Kasumi-1 (cell line): ENCODE results near the gene UBAC2.
"Not testable (repeated sequence)": the region's sequence is repeated elsewhere in the genome, so short reads cannot be mapped to it uniquely, and the experiment has no call there.

Experiments
- DNase-seq, 2 experiments: peaks; one replicate each; lab custom pipeline; 2025; lab: John Stamatoyannopoulos, UW

Gene UBAC2

DNA sequence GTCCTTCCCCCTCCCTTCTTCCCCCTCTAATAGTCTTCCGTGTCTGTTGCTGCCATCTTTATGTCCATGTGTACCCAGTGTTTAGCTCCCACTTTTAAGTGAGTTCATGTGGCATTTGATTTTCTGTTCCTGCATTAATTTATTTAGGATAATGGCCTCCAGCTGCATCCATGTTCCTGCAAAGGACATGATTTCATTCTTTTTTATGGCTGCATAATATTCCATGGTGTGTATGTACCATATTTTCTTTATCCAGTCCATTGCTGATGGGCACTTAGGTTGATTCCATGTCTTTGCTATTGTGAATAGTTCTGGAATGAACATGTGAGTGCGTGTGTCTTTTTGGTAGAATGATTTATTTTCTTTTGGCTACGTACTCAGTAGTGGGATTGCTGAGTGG lies 48.5 kb downstream of the UBAC2 start:
- not testable (repeated sequence) for DNase-seq

DNA sequence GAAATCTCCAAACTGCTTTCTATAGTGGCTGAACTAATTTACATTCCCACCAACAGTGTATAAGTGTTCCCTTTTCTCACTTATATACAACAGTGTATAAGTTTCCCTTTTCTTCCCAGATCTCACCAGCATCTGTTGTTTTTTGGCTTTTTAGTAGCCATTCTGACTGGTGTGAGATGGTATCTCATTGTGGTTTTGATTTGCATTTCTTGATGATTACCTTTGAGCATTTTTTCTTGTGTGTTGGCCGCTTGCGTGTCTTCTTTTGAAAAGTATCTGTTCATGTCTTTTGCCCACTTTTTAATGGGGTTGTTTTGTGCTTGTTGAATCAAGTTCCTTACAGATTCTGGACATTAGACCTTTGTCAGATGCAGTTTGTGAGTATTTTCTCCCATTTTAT lies 49.0 kb downstream of the UBAC2 start:
- not testable (repeated sequence) for DNase-seq

DNA sequence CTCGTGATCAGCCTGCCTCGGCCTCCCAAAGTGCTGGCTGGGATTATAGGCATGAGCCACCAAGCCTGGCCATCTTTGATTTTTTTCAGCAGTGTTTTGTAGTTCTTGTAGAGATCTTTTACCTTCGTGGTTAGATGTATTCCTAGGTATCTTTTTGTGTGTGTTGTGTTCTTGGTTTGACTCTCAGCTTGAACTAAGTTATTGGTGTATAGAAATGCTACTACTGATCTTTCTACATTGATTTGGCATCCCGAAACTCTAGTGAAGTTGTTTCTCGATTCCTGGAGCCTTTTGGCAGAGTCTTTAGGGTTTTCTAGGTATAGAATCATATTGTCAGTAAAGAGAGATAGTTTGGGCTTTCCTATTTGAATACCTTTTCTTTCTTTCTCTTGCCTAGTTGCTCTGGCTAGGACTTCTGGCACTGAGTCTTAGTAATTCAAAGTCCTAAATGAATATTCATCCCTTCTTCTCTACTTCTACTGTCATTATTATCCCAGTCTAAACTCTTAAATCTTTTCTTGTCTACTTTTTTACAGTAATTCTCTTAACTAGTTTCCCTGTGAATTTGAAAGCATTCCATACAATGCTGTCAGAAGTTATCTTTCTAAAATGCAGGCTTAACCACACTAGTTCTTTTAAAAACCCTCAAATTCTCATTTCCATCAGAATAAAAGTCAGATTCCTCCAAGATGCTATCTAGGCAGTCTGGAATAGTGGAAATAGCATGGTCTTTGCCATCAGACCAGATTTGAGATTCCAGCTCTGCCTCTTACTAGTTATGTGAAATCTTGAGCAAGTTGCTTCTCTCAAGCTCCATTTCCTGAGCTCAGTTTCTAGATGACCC lies 50.5 kb downstream of the UBAC2 start:
- no peak for DNase-seq

DNA sequence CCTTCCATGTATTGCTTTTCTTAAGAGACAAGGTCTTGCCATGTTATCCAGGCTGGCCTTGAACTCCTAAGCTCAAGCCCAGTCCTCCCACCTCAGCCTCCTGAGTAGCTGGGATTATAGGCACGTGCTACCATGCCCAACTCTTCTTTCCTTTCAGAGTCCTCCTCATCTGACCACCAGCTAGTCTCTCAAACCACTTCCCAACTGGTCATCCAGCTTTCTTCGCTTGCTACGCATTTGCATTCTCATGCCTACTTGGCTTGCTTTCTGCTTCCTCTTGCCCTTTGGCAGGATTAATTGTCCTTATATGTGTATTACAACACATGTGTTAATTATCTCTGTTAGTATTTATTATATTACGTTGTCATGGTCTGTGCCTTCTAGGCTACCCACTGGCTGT lies 51.3 kb downstream of the UBAC2 start:
- no peak for DNase-seq

DNA sequence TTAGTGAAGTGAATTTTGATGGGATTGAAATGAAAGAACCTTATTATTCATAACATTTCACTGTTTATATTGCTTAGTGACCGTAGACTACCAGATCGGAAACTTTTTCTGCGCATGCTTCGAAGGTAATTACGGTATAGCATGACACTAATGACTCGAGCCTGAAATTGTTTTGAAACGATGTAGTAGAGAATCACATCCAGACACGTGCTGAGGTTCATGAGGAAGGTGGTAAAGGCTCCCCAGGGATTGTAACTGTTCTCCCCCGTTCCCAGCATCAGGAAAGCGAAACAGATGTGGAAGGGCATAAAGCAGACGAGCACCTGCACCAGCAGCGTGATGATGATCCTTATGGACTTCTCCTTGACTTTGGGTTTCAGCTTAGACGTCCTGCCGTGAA lies 54.2 kb downstream of the UBAC2 start:
- no peak for DNase-seq

DNA sequence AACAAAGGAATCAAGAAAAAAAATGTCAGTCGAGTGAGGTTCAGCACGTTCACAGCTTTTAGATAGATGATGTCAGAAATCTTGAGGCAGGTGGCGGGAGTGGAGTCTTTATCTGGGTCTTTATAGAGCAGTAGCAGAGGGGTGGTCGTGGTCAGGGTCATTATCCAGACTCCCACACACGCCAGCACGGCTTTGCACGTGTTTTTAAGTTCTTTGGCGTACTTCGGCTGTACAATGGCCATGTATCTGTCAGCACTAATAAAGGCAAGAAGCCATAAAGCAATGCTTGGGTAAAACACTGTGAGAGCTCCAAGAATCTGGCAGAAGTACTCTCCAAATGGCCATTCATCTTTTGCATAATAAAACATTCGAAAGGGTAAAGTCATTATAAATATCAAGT lies 54.6 kb downstream of the UBAC2 start:
- no peak for DNase-seq

DNA sequence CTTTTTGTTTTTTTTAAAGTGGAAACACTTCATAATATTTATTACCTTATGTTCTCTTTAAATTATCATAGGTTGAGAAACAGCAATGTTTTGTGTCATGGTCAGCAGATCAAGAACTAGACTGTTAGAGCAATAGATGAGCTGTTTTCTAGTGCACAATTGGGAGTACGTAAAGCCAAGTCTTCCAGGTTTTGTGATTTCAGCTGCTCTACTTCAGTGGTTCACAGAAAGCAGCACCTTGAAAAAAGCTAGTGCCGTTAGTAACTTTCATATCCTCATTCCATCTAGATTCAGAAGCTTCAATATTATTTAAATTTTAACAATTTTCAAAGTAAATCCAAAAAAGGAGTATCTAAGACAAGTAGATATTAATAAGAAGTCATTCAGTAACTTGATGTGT lies 55.6 kb downstream of the UBAC2 start:
- no peak for DNase-seq

DNA sequence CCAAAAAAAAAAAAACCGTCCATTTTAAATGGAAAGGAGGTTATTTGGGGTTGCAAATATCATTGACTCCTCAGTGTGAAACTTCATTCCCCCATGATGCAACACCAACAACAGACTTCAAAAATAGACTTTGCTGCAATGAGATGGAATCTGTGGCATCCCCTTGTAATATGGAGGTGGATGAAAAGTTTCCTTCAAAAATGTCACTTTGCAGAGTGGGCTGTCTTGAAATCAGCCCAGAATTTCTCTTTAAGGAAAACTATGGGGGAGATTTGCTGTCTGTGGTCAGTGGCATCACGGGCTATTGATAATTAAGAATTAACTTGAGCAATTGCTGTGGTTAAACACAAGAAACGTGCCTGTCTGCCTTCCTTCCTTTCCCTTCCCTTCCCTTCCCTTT lies 56.1 kb downstream of the UBAC2 start:
- no peak for DNase-seq

DNA sequence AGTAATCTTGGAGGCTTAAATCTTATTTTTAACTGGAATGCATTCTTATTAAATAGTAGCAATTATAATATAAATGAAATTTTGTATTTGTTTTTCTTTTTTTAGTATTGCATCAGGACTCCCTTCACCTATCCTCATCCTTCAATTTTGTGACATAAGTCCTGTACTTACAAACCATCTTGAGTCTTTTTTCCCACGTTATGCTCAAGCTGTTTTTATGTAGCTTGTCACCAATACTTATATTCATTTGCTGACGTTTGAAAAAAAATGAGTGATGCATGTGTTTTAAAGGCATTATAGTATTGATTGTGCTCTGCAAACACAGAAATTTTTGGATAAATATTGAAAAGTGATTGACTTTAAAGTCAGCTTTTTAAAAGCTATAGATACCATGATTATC lies 56.6 kb downstream of the UBAC2 start:
- no peak for DNase-seq

DNA sequence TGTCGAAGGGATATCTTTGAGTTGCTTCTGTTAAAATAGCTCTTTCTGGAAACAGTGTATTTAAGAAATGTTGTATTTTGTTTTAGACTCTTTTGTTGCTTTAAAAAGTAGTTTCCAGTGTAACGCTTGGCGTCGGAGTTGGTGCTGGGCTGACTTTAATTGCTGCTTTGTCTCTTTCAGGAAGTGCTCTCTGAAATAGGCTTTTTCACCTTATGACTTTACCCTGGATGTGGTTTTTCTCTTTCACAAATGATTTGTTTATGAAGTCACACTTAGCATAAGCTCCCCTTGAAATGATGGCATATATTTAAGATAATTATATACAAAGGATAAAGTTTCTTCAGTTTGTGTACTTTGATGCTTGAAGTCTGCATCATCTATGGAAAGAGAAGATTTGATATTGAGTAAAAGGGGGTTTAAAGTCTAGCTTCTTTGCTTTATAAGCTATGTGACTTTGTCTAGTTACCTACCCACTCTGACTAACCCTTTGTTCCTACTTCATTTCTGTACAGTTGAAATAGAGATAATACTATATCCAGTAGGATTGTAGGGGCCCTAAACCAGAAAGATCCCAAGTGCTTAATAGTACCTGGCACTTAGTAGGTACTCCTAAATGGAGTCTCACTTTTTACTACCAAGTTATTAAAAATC lies 57.7 kb downstream of the UBAC2 start, which contains the start of gene GPR18:
TSS of gene GPR18 (minus strand) at position 170 of the 651 bp plus-strand sequence. CDS start 2,507 bp downstream, outside the sequence.
- DNase-seq = no peak

DNA sequence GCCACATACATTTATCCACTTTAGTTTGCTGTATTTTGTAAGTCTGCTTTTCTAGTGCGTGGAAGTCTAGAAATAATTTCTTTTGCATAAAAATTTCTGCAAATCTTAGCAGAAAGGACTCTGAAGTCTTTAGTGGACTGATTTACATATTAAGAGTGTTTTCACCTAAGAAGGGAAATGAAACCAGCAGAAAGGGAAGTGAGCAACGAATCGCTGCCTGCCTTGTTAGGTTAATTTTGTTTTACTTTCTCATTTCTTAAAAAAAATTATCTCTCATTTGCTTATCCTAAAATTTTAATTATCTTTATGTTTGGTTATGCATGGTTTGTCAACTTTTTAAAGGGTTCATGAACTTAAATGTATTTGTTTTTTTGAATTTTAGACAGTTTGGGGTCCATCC lies 58.3 kb downstream of the UBAC2 start:
- peak in 1 of 2 experiments; percentile 39 for DNase-seq

DNA sequence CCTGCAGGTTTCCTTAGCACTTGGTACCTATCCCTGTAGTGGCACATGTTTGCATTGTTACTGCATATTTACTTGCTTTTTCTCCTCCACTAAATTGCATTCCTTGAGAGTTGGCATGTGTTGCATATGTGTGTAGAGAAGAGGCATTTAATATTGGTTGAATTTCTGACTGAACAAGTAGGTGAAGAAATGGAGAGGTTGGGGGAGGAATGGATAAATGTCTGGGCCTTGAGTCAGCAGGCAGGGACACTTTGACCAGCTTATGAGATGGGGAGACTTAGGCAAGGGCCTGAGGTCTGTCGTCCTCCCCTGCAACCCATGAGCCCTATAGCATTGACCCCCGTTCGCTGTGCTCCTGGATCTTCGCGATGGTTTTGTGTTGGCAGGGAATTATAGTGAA lies 59.6 kb downstream of the UBAC2 start:
- DNase-seq = no peak

DNA sequence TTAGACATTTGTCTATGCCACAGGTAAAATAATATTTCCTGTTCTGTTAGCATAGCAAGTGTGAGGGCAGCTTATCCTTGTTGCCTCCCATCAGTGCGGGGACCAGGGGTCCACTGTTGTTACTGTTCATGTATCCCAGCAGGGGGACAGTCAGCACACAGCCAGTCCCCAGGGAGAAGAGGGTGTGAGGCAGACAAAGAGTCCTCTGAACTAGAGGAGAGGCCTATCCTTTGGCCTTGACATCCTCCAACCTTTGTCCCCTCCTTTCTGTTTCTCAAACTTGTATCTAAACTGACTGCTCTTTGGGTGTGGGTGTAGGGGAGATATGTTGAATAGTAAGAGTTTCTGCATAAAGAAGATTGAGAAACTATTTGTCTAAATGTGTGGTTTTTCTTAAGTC lies 60.4 kb downstream of the UBAC2 start:
- no peak for DNase-seq

DNA sequence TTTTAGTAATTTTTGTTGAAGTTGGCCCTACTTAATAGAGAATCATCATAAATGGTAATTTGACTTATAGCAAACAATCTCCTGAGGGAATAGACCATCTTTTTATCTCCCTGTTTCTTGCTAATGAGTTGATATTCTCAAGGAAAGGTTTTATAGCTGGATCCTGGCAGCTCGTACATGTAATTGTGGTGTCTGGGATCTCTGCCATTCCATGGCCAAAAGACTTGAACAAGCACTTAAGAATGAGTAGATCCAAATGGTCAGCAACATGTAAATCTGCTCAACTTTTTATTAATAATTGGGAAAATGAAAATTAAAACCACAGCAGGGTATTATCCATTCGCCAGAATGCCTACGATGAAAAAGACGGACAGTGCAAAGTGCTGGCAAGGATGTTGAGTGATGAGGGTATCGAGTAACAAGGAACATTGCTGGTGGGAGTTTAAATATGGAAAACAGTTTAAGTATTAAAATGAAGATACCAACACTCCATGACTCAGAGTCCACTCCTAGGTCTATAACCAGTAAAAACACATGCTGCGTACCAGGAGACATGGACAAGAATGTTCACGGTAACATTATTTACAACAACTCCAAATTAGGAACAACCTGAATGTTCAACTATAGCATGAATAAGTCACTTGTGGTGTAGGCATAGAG lies 62.6 kb downstream of the UBAC2 start:
- no peak for DNase-seq

DNA sequence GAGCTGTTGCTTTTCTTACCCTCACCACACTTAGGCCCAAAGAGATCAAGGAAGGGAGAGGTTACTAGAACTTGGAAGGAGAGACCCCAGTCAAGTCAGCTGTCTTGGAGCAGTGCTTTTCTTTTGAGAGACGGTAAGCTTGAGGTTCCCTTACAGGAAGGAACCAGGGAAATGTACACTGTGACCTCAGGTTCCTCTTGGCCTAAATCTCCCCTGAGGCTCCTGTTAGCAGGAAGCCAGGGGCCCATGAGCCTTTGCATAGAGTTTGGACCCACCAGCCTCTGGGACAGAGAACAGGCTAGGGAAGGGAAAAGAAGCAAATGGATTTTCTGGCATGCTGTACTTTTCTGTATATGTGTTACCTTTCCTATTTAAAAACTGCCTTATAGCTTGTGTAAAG lies 63.4 kb downstream of the UBAC2 start:
- peak; percentile 55 to 65 for DNase-seq

DNA sequence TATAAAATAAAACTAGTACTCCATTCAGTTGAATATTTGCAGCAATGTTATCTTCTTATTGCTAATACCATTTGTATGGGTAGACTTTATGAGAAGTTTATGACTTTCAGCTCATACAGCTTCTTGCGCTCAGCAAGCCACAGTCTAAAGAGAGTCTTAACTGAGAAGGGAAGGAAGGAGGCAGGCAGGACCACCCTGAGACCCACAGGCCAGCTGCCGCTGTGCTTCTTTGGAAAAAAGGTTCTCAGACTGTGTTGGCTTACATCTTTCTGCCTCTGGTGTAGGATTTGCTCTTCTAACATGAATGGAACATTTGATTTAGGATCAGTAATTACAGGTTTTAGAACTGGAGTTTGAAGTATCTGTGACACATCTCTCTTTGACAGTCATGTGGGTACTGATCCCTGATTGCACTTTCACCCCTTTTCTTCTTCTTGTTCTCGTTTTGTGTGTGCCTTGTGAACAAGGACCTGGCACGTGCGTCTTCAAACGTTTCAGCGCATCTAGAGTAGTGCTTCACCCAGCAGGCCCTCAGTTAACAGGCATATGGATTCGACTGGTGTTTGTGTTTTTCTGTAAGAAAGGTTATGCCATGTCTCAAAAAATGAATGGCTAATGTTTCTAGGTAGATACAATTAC lies 64.6 kb downstream of the UBAC2 start:
- no peak for DNase-seq

DNA sequence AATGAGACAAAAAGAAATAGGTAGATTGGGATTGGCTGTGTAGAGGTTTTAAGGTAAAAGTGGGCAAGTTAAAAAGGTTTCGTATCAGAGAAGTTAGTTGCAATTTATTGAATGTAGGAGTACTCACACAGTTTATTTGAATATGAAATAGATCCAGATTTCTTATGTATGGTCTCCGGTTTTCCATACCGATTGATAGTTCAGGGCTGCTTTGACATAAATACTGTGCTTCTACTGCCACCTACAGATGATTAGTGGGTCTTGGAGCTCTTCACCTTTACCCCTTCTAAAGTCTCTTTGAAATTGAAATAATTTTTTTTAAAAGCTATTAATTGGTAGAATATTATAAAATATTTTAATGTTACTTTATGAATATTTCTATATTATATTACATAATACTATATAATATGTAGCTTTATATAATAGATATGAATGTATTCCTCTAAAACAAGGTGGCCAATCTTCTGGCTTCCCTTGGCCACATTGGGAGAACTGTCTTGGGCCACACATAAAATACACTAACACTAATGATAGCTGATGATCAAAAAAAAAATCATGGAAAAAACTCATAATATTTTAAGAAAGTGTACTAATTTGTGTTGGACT lies 65.3 kb downstream of the UBAC2 start:
- peak; percentile 65 to 84 for DNase-seq

DNA sequence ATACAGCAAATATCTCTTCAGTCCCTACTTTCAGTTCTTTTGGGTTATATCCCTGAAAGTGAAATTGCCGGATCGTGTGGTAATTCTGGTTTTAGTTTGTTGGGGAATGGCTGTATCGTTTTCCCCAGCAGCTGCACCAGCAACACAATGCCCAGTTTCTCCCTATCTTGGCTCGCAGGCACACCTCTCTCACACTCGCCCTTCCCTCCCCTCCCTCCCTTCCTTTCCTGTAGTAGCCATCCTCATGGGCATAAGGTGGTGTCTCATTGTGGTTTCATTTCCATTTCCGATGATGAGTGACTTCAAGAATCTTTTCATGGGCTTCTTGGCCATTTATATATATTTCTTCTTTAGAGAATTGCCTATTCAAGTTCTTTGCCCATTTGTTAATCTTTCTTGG lies 66.2 kb downstream of the UBAC2 start:
- DNase-seq = no peak

DNA sequence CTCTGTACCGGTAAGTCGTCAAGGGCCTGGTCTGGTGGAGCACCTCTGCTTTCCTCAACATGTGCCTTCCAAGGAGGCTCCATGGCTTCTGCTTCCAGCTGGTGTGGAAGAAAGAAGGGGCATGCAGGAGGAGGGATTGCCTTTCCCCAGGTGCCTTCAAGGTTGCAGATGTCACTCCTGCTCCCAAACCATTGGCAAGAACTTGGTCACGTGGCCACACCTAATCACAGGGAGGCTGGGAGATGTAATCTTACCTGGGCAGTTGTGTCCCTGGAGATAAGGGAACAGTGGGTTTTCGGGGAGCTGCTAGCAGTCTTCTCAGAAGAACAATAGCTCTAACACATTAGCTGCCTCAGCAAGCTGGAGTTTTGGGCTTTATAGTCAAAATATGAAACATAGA lies 67.3 kb downstream of the UBAC2 start:
- no peak for DNase-seq

DNA sequence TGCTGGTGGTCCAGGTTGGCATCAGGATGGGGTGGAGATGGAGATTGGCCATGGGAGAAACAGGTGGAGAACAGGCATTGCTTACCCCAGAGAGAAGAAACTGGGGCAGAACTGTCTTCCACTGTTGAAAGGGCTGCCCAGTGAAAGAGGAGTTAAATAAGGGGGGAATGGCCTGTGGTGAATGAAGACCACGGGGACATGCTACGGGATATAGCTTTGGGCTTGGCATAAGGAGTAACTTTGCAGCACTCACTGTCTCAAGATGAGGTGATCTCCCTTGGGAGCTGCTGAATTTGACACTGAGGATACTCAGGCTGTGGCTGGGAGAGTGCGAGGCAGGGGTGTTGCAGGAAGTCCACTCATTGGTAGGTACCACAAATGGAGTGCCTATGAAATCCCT lies 68.2 kb downstream of the UBAC2 start:
- DNase-seq = no peak

DNA sequence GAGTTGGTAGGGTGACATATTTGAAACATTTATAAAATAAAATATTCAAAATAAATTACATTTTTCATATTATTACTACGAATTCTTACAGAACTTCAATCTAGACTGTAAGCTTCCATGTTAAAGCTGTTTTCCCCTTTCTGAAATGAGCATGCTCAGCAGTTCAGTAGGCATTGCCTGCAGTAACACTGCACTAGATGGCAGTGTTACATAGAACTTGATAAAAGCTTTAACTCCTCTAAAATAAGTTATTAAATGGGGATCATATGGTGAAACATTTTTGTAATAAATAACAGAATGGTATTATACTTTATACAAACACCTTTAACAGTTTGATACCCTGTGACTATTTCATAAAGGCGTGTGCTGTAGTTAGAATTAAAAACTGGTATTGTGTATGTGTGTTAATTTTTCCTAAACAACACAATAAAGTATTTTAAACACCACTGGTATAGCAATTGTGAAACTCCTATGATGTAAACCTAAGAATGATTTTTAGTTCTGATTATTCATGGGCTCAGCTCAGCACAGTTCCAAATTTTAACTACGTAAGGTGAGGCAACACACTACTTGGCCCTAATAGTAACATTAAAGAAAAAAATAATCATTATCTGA lies 69.1 kb downstream of the UBAC2 start:
- DNase-seq = peak; percentile 78

DNA sequence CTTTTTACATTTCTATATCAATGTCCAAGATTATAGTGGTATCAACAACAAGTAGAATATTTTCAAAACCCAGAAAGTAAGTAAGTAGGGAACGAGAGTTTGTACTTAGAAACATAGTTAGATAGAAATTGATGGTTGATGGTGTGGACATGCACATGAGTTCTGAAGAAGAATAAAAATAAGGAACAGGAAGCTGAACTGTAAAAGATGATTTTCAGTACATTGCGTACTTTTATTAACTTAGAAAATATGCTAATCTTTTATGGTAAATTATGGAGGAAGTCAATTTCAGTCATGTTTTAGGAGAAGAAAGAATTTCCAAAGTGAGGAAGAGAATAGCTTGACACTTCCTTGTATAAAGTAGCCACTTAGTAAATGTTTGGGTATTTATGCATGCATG lies 69.9 kb downstream of the UBAC2 start:
- DNase-seq = no peak
